HG03460 (cell line): ENCODE measurements around the gene TSKU.
"Not testable (repeated sequence)": the region's sequence is repeated elsewhere in the genome, so short reads cannot be mapped to it uniquely, and the experiment has no call there.

Experiments used
- ATAC-seq: cut with Tn5 transposase; IDR thresholded peaks from one replicate; pipeline ENCODE4 v1.9.1; 2021; ENCODE audit not compliant: unreplicated experiment

TSKU gene

GRCh38 chr11:76787911-76788596 is 4.9 kb downstream of the TSKU start:
- no peak for ATAC-seq

GRCh38 chr11:76788661-76789442 is 5.7 kb downstream of the TSKU start:
- ATAC-seq: no peak

DNA sequence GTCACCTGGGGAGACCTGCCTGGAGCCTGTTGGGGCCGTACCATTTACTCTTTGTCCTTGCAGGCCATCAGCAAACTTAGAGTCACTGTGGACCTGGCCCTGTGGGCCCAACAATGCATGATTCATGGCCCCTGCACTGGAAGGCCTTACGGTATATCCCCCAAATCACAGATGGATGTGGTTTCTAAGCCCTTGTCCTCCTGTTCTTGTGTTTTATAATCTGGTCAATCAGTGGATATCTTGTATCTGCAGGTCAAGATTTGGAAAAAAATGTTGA is 6.2 kb downstream of the TSKU start:
- no peak for ATAC-seq

DNA sequence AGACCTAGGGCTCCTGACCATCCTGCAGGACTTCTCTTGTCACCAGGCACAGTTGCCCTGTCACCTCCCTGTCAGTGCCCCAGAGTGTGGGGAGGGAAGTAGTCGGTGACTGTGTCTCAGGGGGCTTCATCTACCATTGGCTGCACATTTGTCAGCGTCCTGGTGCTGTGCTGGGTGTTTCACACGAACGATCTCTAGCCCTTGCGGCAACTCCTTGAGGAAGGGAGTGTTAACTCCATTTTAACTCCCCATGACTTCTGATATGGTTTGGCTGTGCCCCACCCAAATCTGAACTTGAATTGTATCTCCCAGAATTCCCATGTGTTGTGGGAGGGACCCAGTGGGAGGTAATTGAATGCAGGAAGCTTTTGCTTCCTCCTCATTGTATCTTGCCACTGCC is 7.1 kb downstream of the TSKU start:
- ATAC-seq: no peak

DNA sequence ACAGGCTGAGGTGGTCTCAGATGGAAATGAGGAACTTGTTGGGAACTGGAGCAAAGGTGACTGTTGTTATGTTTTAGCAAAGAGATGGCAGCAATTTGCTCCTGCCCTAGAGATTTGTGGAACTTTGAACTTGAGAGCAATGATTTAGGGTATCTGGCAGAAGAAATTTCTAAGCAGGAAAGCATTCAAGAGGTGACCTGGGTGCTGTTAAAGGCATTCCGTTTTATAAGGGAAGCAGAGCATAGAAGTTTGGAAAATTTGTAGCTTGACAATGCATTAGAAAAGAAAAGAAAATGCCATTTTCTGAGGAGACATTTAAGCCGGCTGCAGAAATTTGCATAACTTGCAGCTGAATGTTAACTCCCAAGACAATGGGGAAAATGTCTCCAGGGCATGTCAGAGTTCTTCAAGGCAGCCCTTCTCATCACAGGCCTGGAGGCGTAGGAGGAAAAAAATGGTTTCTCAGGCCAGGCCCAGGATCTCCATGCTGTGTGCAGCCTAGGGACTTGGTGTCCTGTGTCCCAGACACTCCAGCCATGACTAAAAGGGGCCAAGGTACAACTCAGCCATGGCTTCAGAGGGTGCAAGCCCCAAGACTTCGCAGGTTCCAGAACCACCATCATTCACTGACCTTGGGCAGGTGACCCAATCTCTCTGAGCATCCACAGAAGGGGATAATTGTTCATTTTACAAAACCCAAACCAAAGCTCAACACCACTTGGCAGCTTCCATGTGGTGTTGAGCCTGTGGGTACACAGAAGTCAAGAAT is 8.0 kb downstream of the TSKU start:
- not testable (repeated sequence) for ATAC-seq

DNA sequence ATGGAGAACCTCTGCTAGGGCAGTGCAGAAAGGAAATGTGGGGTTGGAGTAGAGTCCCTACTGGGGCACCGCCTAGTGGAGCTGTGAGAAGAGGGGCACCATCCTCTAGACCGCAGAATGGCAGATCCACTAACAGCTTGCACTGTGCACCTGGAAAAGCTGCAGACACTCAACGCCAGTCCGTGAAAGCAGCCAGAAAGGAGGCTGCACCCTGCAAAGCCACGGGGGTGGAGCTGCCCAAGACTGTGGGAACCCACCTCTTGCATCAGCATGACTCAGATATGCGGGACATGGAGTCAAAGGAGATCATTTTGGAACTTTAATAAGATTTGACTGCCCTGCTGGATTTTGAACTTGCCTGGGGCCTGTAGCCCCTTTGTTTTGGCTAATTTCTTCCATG is 8.7 kb downstream of the TSKU start:
- ATAC-seq: no peak

GRCh38 chr11:76792505-76793264 is 9.5 kb downstream of the TSKU start:
- no peak for ATAC-seq

DNA sequence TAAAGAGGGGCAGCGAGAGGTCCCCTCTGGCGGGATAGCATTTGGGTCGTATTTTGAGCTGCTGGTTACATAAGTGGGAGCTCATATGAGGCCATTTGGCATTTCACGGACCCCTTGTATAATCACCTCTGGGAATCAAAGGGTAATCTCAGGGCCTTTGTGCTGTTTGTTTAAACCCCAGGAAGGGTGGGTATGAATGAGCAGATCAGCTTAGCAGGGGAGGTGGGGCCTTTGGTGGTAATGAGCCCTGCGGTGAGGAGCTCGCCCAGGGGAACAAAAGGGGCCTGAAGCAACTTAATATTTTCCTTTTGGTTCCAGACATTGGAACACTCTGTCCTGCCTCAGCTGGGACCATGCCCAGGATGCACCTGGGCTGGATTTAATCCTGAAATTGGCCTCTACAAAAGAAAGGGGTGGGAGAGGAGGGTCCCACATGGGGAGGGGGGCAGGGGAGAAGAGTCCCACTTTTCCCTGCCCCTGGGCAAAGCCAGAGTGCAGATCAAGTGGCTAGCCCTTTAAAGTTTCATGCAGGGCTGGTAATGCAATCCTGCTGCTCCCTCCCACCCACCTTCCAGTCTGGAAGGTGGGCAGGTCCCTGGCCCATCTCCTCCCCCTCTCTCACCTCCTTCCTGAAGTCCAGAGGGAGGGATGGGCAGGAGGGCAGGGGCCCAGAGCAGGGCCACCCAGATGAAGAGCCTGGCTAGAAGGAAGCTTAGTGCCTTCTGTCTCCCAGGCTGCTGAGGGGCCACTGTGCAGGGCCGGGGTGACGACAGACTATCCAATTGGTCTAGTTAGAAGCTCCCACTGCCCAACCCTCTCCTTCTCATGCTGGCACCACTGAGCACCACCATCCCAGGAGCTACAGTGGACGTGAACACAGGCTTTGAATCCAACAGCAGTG is 10.5 kb downstream of the TSKU start:
- no peak for ATAC-seq

- no peak for ATAC-seq
Measured at GRCh38 chr11:76794371-76795289, 11.5 kb downstream of the TSKU start.

DNA sequence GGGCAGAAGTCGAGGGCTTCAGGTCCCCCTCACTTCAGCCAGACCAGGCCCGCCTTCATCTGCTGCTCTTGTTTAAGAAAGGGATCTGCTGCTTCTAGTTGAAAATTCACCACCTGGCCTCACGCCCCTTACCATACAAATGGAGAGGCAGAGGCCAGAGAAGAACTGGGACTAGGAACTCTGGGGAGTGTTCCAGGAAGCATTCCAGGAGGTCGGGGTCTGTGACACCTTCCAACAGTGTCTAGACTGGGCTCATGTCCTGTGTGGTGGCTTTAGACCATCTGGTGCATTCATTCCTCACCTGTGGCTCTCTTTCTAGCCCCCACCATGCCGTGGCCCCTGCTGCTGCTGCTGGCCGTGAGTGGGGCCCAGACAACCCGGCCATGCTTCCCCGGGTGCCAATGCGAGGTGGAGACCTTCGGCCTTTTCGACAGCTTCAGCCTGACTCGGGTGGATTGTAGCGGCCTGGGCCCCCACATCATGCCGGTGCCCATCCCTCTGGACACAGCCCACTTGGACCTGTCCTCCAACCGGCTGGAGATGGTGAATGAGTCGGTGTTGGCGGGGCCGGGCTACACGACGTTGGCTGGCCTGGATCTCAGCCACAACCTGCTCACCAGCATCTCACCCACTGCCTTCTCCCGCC is 12.3 kb downstream of the TSKU start:
- ATAC-seq: no peak

GRCh38 chr11:76795936-76796441 is 12.8 kb downstream of the TSKU start:
- ATAC-seq: no peak

DNA sequence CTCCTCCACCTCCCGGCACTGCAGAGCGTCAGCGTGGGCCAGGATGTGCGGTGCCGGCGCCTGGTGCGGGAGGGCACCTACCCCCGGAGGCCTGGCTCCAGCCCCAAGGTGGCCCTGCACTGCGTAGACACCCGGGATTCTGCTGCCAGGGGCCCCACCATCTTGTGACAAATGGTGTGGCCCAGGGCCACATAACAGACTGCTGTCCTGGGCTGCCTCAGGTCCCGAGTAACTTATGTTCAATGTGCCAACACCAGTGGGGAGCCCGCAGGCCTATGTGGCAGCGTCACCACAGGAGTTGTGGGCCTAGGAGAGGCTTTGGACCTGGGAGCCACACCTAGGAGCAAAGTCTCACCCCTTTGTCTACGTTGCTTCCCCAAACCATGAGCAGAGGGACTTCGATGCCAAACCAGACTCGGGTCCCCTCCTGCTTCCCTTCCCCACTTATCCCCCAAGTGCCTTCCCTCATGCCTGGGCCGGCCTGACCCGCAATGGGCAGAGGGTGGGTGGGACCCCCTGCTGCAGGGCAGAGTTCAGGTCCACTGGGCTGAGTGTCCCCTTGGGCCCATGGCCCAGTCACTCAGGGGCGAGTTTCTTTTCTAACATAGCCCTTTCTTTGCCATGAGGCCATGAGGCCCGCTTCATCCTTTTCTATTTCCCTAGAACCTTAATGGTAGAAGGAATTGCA is 13.5 kb downstream of the TSKU start:
- ATAC-seq: no peak

DNA sequence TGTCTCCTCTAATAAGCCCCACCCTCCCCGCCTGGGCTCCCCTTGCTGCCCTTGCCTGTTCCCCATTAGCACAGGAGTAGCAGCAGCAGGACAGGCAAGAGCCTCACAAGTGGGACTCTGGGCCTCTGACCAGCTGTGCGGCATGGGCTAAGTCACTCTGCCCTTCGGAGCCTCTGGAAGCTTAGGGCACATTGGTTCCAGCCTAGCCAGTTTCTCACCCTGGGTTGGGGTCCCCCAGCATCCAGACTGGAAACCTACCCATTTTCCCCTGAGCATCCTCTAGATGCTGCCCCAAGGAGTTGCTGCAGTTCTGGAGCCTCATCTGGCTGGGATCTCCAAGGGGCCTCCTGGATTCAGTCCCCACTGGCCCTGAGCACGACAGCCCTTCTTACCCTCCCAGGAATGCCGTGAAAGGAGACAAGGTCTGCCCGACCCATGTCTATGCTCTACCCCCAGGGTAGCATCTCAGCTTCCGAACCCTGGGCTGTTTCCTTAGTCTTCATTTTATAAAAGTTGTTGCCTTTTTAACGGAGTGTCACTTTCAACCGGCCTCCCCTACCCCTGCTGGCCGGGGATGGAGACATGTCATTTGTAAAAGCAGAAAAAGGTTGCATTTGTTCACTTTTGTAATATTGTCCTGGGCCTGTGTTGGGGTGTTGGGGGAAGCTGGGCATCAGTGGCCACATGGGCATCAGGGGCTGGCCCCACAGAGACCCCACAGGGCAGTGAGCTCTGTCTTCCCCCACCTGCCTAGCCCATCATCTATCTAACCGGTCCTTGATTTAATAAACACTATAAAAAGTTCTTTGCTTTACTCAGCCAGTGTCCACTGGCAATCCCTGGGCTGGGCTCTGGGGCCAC is 14.4 kb downstream of the TSKU start:
- ATAC-seq: no peak

DNA sequence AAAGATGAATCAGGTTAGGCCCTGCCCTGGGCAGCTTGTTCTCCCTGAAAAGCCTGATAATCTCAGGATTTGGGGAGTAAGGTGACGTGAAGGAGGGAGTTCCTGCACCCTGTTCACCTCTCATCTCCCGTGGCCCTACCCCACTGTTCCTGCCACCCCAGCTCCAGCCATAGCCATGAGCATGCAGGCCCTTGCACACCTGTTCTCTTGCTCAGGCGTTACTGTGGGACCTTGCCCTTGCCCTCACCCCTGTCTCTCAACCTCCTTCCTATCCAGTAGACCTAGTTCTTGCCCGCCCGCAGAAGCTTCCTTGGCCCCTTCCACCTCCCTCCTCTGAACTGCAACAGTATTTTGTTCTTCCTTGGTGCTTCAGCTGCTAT is 15.0 kb downstream of the TSKU start:
- no peak for ATAC-seq

DNA sequence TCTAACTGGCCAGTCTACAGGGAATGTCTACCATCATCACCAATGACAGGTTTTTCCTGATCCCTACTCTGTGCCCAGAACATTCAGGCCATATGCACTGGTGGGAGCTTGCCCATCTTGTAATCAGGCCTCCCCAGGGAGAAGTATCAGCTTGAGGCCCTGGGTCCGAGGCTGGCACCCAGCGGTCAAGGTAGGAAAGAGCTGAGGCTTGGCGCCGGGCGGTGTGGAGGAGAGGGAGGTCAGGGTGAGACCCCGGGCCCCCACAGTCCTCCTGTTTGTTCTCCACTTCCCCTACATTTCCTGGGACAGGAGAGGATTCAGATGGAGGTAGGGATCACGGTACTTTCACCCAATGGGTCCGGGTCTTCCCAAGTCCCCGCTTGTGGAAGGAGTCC is 15.5 kb downstream of the TSKU start:
- no peak for ATAC-seq

GRCh38 chr11:76799066-76799804 is 16.1 kb downstream of the TSKU start:
- peak; percentile 71 for ATAC-seq
